ENCODE results near the gene ATXN3.

ATXN3 gene

DNA sequence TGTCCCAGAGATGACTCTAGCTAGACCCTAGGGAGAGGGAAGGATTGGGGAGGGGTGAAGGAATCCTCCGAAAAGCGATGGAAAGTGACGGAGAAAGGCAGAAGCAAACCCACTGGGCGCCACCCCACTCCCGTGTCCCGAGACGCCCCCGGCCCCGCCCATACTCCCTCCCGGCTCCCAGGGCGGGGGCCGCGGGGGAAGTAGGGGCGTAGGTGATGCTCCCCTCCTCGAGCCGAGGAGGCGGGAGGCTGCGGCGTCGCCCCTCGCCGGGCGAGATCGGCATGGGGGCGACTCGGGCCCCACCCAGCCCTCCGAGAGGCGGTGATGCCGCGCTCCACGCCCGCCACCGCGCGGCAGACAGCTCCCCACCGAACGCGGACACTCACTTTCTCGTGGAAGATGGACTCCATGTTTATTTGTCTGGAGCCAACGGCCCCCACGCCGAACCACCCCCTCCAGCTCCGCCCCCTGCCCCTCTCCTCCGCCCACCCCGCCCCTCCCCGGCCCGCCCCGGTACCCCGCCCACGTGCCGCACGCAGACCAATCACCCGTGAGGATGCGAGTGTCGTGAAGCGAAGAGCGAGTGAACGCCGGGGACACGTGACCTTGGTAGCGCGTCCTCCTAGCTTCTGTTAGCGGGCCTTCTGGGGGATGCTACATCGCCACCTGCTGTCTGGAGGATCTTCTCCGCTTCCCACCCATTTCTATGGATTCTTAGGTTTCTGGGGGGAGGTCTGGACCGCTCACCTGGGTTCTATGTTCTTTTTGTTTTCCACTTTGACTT, at the start of gene ATXN3:
Gene ATXN3 (minus strand): TSS at position 440 of the 784 bp plus-strand sequence. CDS start 30 bp downstream, at position 410.
- peak; percentile 99 for DNase-seq

GRCh38 chr14:92154283-92154942, 48.0 kb upstream of the ATXN3 start:
- DNase-seq: no peak

GRCh38 chr14:92153581-92153980, 47.2 kb upstream of the ATXN3 start:
- no peak for DNase-seq

DNA sequence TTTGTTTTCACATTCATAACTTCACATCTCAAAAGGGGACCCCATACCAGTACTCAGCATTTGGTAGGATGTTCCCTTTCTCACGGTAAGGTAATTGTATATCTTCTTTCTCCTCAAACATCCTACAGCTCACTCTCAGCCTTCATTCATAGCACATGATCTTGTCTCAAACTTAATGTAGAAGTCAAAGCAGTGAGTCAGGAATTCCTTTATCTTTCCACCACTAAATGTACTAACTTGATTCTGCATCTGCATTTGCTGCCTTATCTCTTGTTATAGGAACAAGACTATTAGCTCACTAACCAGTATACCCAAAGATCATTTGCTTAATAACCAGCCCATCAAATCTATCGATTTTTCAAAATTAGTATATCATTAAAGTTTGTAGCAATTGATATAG, 38.3 kb upstream of the ATXN3 start:
- no peak for DNase-seq

DNA sequence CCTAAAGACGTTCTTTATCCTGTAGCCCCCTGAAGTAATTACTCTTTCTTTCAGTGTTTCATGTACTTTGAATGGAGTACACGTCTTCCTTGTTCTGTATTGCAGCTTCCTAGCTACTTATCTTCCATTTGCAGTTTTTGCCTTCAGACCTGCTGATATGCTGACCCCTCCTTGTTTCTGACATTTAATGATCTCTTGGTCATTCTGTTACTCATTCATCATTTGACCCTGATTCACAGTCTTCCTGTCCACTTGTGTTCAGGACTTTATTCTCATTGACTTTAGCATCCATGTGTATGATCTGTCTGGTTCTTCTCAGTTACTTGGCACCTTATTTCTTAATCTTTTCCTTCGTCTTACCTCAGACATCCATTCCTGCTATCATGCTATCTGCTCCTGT, 37.6 kb upstream of the ATXN3 start:
- DNase-seq: no peak

GRCh38 chr14:92143309-92143708, 36.9 kb upstream of the ATXN3 start:
- no peak for DNase-seq

DNA sequence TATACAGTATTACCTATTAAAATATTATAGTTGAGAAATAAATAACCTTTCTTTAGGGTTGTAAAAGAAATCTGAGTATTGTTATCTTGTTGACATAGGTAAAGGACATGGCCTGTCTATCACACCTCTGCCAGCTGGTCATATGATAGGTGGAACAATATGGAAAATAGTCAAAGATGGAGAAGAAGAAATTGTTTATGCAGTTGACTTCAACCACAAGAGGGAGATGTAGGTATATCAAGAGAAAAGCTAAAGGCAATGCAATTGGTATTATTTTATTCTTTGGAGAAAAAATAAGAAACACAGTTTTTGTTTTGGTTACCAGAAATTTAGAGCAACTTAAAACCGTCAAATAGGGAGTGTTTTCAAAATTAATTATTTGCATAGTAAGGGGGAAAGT, 28.9 kb upstream of the ATXN3 start:
- peak; percentile 67 for DNase-seq

GRCh38 chr14:92134456-92134855, 28.1 kb upstream of the ATXN3 start:
- no peak for DNase-seq

- peak; percentile 34 for DNase-seq
Measured at GRCh38 chr14:92122761-92123160, 16.4 kb upstream of the ATXN3 start.

- peak; percentile 64 for DNase-seq
Measured at GRCh38 chr14:92122351-92122677, 15.9 kb upstream of the ATXN3 start.

DNA sequence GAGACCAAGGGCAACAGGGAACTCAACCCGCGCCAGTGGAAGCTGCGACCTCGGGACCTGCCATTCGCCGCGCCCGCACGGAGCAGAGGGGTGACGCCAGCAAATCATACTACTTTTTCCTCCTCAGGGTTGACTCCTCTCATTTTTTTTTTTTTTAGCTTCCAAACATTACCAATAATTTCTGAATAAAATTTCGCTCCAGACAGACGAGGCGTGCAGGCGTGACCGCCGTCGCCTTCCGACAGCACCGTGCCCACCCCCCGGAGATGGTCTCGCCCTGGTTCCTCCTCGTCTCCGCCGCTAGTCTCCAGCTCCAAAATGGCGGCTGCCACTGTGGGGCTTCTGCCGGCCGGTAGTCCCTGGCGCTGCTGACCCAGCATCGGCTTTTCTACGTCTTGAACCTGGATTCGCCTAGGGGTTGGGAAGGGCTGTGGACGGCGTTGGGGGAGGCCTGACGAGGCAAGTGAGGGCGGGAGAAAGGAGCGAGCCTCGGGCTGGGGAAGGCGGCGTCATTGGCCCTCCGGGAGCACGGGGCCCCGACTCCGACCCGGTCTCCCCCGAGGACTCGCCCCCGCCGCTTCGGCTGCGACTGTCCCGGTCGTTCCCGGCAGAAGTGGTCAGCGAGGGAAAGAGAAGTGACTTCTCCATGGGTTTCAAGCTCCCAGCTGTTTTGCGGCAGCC, 15.4 kb upstream of the ATXN3 start, which contains the start of the genes CPSF2 and NDUFB1:
Gene CPSF2 (plus strand): TSS at position 300 of the 681 bp plus-strand sequence. CDS start 9,016 bp downstream, outside the sequence.
Gene NDUFB1 (minus strand): TSS at position 37 of the 681 bp plus-strand sequence. CDS start 4,069 bp downstream, outside the sequence.
- peak; percentile 92 for DNase-seq

- peak; percentile 58 for DNase-seq
Measured at GRCh38 chr14:92121207-92121669, 14.9 kb upstream of the ATXN3 start.

GRCh38 chr14:92109490-92109889, 3.1 kb upstream of the ATXN3 start:
- DNase-seq: no peak

DNA sequence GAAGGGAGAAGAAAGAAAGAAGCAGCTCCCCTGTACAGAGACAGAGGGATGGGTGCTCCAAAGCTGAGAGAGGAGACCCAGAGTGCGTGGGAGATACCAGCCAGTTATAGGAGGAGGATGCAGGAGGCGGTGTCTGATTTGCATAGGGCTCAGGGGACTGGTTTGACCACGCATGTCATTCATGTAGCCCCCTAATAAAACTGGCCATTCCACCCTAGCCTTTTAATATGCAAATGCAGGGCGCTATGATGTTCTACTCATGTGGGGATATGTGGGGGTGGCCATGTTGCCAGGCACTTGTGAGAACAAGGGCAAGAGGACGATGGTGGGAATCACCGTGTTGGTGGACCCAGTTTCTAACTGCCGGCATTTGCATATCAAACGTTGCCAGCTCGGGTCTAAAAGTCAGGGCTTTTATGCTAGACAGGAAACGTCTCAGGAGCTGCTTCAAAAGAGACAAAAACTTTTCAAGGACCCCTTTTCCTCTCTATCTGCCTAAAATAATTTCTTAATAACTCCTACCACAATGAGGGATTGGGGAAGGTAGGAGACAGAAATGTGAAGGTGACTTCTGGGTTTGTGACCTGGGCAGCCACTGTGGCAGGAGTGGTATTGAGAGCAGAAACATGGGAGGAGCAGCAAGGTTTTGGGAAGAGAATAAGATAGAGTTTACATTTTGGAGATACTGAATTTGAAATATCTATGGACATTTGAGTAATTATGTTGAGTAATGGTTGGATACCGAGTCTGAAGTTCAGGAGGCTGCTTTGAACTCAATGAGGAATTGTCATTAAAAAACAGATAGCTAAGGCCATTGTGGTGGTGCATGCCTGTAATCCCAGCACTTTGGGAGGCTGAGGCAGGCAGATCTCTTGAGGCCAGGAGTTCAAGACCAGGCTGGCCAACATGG, 2.2 kb upstream of the ATXN3 start:
- peak; percentile 31 for DNase-seq

- DNase-seq: peak; percentile 72
Measured at GRCh38 chr14:92105893-92106142, 564 bp downstream of the ATXN3 start.

- no peak for DNase-seq
Measured at GRCh38 chr14:92105073-92105892, 1.1 kb downstream of the ATXN3 start.

DNA sequence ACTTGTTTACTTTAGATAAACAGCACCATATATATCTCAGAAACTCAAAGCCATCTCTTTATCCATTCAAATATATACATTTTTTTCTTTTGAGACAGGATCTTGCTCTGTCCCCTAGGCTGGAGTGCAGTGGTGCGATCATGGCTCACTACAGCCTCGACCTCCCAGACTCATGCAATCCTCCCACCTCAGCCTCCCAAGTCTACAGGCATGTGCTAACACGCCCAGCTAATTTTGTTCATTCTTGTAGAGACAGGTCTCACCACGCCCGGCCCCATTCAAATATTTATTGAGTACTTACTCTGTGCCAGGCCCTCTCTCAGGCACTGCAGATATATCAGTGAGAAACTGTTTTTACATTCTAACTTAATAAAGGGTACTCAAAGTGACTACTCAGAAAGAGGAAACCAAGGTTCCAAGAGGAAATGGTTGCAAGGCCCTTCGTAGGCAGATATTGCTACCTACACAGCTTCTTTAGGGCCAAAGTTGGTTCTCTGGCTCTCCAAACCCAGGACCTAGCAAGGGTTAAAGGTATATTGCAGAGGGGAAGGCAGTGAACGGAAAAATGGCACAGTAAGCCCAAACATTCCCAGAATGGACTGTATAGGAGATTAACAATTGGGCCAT, 2.9 kb downstream of the ATXN3 start:
- DNase-seq: peak; percentile 20

- no peak for DNase-seq
Measured at GRCh38 chr14:92099802-92100201, 6.6 kb downstream of the ATXN3 start.

- peak; percentile 42 for DNase-seq
Measured at GRCh38 chr14:92093320-92093719, 13.1 kb downstream of the ATXN3 start.

DNA sequence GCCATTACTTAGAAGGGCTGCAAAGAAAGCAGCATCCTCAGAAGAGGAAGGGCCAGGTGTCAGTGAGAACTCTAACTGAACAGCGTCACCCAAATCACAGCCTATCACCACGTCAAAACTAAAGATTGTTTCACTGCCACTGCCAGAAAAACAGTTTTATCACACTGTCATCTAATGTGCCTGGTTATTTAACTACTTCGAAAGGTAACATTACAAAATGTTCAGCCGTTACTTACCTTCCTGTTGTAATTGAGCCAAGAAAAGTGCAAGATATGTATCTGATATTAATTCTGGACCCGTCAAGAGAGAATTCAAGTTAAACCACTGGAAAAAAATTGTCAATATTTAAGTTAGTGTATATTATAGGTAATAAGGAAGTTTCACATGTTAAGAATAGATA, 17.9 kb downstream of the ATXN3 start:
- no peak for DNase-seq

DNA sequence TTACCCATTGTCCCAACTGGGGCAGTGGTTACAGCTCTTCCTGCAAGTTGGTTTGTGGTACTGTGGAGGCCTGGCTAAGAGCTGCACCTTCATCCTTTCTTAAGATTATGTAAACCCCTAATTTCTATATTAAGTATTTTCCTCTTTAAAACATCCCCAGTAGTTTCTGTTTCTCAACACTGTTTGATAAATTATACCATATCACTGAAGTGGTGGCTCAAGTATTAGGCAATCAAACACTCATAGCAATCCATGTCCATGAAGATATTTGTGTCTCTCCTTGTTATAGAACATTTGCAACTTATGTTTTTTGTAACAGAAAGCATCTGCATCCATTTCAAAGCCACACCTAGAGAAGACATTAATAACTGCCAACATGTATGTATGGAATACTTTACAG, 31.8 kb downstream of the ATXN3 start:
- DNase-seq: peak; percentile 15

Data from hematopoietic multipotent progenitor cell treated with erythropoietin and hydrocortisone succinate and interleukin-3 and kit ligand, for 4 days (in vitro differentiated cells).